ENCODE data around the gene SYNPO2.

DNA sequence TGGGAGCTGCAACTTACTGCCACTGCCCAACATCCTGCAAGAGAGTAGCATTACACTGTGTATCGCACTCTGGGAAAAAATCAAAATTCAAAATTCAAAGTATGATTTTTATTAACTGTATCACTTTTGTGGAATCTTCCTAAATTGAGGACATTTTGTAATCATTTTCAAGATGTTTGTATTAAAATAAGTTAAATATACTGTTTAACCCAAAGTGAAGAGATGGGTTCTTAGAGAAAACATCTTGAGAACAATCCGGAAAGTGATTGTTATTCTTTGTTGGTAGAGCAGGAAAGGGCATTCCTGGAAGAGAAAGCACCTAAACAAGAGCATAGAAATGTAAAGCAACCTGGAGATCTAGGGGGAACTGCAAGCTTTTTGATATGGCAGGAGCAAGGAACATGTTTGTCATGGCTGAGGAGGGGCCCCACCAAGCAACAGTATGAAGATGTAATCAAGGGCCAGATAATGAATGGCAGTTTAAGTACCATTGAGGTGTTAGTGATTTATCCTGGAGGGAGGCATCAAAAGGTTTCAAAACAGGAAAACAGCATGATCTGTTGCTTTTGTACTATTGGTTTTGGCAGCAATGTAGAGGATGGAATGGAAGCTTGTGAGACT lies 38.7 kb upstream of the SYNPO2 start:
- TF ChIP-seq CEBPB (IDR thresholded peaks at IDR 0.05): no peak
- no peak for TF ChIP-seq EP300 (IDR thresholded peaks at IDR 0.05; ENCODE audit: borderline replicate concordance)
- TF ChIP-seq NFIC (IDR thresholded peaks at IDR 0.05): no peak
- TF ChIP-seq ZBTB7A (IDR thresholded peaks at IDR 0.05; ENCODE audit: low read depth): no peak
- no peak for TF ChIP-seq EGR1 (IDR thresholded peaks at IDR 0.05)
- no peak for TF ChIP-seq CREB1 (IDR thresholded peaks at IDR 0.05; ENCODE audit: low read depth)
- TF ChIP-seq, protein P1, sequence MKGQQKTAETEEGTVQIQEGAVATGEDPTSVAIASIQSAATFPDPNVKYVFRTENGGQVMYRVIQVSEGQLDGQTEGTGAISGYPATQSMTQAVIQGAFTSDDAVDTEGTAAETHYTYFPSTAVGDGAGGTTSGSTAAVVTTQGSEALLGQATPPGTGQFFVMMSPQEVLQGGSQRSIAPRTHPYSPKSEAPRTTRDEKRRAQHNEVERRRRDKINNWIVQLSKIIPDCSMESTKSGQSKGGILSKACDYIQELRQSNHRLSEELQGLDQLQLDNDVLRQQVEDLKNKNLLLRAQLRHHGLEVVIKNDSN (IDR thresholded peaks at IDR 0.05): no peak
- TF ChIP-seq, protein P2, sequence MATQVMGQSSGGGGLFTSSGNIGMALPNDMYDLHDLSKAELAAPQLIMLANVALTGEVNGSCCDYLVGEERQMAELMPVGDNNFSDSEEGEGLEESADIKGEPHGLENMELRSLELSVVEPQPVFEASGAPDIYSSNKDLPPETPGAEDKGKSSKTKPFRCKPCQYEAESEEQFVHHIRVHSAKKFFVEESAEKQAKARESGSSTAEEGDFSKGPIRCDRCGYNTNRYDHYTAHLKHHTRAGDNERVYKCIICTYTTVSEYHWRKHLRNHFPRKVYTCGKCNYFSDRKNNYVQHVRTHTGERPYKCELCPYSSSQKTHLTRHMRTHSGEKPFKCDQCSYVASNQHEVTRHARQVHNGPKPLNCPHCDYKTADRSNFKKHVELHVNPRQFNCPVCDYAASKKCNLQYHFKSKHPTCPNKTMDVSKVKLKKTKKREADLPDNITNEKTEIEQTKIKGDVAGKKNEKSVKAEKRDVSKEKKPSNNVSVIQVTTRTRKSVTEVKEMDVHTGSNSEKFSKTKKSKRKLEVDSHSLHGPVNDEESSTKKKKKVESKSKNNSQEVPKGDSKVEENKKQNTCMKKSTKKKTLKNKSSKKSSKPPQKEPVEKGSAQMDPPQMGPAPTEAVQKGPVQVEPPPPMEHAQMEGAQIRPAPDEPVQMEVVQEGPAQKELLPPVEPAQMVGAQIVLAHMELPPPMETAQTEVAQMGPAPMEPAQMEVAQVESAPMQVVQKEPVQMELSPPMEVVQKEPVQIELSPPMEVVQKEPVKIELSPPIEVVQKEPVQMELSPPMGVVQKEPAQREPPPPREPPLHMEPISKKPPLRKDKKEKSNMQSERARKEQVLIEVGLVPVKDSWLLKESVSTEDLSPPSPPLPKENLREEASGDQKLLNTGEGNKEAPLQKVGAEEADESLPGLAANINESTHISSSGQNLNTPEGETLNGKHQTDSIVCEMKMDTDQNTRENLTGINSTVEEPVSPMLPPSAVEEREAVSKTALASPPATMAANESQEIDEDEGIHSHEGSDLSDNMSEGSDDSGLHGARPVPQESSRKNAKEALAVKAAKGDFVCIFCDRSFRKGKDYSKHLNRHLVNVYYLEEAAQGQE (IDR thresholded peaks at IDR 0.05; ENCODE audit: low read depth): no peak
- no peak for TF ChIP-seq TAF1 (IDR thresholded peaks at IDR 0.05; ENCODE audit: low read depth)
- no peak for TF ChIP-seq TCF12 (IDR thresholded peaks at IDR 0.05; ENCODE audit: low read depth)
- no peak for TF ChIP-seq RAD21 (IDR thresholded peaks at IDR 0.05; ENCODE audit: low read depth)
